CD4-positive, alpha-beta T cell treated with Interleukin-10 for 1 hour (primary cell): ENCODE measurements around the gene L3MBTL3.

ENCODE experiments used
- DNase-seq: peaks from one replicate; pipeline ENCODE4 v3.0.0-alpha.2; 2020

The L3MBTL3 gene

GRCh38 chr6:130188207-130188899, 170.0 kb downstream of the L3MBTL3 start:
- no peak for DNase-seq

- no peak for DNase-seq
Observed at GRCh38 chr6:130189531-130190397, 171.4 kb downstream of the L3MBTL3 start.
